NCI-H510A treated with DMSO at 0.1 percent for 48 hours (cell line): ENCODE data around the gene GJD3.
"Not testable (repeated sequence)": the region's sequence is repeated elsewhere in the genome, so short reads cannot be mapped to it uniquely, and the experiment has no call there.

Experiments used
- DNase-seq: peaks from one replicate; lab custom pipeline; 2025; lab: John Stamatoyannopoulos, UW

The GJD3 gene

DNA sequence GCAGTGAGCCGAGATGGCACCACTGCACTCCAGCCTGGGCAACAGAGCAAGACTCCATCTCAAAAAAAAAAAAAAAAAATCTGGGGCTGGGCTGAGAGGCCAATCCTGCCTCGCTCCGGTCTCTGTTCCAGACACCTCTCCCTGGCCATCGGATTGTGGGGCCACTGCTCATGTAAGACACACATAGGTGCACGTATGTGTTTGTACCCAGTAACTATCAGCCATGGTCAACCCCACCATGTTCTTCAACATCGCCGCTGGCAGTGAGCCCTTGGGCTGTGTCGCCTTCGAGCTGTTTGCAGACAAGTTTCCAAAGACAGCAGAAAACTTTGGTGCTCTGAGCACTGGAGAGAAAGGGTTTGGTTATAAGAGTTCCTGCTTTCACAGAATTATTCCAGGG is 3.2 kb upstream of the GJD3 start:
- DNase-seq = not testable (repeated sequence)

- DNase-seq = no peak
Measured at GRCh38 chr17:40366861-40367518, 2.5 kb upstream of the GJD3 start.

DNA sequence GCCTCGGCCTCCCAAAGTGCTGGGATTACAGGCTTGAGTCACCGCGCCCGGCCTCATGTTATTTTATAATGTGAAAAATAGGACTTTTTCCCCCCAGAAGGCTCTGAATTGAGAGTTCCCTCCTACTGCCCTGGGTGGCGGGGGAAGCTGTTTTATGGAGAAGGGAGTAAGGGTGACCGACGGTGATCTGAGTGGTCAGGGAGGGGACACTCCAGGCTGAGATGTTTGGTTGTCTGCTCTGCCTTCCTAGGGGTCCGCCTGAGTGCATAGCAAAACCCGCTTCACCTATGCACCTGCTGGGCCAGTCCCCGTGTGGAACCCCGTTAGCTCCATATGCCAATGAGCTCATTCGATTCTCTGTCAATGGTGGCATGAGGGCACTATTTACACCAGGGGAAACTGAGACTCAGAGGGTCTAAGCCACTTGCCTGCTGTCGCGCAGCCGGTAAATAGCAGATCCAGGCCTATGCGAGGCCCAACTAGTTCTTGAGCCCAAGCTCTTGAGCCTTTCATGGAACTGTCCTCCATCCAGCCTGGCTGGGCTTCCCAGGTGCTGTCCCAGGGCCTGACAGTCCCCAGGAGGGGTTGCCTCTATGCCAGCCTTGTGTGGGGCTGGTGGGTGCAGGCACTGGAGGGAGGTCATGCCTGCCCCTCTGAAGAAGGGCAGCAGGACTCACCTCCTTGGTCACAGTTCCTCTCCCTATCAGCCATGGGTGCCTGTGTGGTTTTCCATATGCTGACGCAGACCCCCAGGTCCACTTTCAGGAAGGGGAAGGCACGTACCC is 1.7 kb upstream of the GJD3 start:
- no peak for DNase-seq

GRCh38 chr17:40364906-40365305 is 369 bp upstream of the GJD3 start:
- no peak for DNase-seq

- DNase-seq = peak; percentile 47
Measured at GRCh38 chr17:40363111-40363827, 1.3 kb downstream of the GJD3 start.

DNA sequence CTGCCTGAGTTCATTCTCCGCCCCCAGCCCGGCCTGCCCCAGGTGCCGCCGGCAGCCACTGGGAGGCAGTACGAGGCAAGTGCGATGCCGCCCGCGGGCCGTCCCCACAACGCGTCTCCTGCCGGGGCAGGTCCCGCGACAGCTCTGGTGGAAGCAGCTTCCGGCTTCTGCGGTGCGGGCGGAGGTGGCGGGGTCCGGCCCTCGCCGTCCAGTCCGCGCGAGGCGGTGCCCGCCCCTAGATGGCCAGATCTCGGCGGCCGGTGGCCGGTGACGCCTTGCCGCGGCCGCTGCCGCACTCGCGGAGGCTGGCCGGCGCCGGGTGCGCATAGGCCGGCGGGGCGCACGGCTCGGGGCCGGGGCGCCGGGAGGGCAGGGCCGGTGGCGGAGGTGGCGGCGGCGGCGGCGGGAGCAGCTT is 1.8 kb downstream of the GJD3 start:
- peak; percentile 54 for DNase-seq

DNA sequence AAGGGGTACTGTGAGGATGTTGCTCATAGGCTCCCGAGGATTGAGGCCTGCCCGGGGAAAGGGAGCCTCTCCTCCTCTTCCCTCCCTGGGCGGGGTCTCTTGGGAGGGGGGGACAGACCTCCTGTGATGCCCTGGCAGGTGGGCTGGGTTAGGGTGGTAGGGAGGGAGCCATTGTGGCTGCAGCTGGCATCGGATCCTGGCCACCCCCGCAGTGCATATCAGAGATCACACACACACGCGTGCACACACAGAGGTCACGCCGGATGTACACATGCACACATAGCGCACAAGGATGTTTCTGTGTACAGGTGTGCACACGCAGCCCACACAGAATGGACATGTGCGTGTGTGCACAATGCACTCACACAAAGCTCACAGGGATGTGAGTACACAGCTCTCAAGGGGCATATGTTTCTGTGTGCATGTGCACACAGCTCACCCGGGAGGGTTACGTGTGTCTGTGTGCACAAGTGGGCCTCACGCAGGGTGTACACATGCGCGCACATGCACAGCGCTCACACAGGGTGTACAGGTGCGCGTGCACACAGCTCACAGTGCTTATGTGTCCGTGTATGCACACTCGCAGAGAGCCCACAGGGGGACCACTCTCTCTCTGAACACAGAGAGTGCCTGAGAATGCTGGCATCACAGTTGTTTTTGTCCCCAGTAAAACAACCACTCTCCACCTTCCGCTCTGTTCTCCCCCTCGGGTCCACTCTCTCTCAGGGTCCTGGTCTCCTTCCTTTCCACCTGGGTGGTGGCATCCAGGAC is 2.4 kb downstream of the GJD3 start:
- no peak for DNase-seq

GRCh38 chr17:40361063-40361924 is 3.2 kb downstream of the GJD3 start:
- DNase-seq = no peak

GRCh38 chr17:40360091-40360490 is 4.4 kb downstream of the GJD3 start:
- DNase-seq = no peak

- DNase-seq = peak; percentile 83
Measured at GRCh38 chr17:40358323-40359038, 6.1 kb downstream of the GJD3 start.

DNA sequence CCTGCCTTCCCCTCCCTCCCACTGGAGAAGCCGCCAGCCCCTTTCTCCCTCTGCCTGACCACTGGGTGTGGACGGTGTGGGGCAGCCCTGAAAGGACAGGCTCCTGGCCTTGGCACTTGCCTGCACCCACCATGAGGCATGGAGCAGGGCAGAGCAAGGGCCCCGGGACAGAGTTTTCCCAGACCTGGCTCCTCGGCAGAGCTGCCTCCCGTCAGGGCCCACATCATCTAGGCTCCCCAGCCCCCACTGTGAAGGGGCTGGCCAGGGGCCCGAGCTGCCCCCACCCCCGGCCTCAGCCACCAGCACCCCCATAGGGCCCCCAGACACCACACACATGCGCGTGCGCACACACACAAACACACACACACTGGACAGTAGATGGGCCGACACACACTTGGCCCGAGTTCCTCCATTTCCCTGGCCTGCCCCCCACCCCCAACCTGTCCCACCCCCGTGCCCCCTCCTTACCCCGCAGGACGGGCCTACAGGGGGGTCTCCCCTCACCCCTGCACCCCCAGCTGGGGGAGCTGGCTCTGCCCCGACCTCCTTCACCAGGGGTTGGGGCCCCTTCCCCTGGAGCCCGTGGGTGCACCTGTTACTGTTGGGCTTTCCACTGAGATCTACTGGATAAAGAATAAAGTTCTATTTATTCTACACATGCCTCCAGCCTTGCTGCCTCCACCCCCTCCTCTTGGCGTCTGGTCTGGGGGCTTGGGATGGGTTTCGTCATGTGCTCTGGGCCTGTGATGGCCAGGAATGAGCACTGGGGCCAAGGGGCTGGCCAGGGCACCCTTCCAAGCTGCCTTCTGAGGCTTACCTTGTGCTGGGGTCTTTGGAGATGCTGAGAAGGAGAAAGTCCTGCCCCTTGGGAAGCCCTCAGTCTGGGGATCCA is 7.3 kb downstream of the GJD3 start:
- DNase-seq = no peak

GRCh38 chr17:40355804-40356758 is 8.5 kb downstream of the GJD3 start:
- no peak for DNase-seq

GRCh38 chr17:40355123-40355803 is 9.3 kb downstream of the GJD3 start:
- DNase-seq = peak; percentile 41

DNA sequence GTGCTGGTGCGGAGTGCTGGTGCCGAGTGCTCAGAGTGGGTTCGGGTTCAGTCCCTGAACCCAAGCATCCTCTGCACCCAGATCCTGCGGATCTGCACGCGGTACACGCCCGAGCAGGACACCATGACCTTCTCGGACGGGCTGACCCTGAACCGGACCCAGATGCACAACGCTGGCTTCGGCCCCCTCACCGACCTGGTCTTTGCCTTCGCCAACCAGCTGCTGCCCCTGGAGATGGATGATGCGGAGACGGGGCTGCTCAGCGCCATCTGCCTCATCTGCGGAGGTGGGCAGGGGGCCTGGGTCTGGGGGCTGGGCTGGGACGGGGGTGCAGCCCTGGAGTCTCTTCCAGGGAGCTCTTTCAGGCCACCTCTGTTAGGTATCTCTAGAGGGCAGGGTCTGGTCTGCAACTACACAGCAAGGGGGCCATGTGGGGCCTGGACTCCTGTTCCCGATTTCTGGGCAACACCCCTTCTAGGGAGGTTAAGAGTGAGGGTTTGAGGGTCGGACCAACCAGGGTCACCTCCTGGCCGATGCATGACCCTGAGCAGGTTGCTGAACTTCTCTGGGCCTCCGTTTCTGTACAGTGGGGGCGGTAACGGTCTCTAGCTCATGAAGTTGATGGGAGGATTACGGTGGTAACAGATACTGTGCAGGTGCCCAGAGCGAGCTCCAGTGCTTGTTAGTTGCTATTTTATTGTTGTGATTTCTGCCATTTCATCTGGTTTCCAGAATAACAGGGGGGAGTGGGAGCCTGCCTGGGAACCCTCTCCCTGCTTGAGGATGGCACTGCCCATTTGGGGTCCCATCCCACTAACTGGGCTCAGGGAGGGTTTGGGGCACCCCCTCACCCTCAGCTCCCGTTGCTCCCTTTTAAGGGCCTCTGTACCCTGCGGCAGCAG is 10.1 kb downstream of the GJD3 start:
- DNase-seq = no peak

GRCh38 chr17:40352779-40353394 is 11.7 kb downstream of the GJD3 start:
- DNase-seq = no peak

GRCh38 chr17:40352237-40352778 is 12.2 kb downstream of the GJD3 start:
- DNase-seq = no peak
